HL-60 (cell line): Measurements from ENCODE around the gene PTPRF.

Experiments
- CTCF ChIP-seq: IDR thresholded peaks from one replicate; pipeline ENCODE4 v1.5.1; 2011; ENCODE audit warnings: low read length, control low read depth, inconsistent platforms; ENCODE audit not compliant: insufficient read depth
- POLR2AphosphoS5 ChIP-seq: IDR thresholded peaks from 2 replicates; pipeline ENCODE4 v1.6.1; 2012; ENCODE audit warnings: low read depth
- REST ChIP-seq: IDR thresholded peaks from 2 replicates; pipeline ENCODE4 v1.6.1; 2012; ENCODE audit warnings: low read depth; ENCODE audit not compliant: insufficient replicate concordance

GRCh38 chr1:43531906-43532584 lies 1.4 kb downstream of the PTPRF start:
- TF ChIP-seq CTCF (no peak), REST (no peak), POLR2AphosphoS5 (no peak)
